GM19193 (cell line): ENCODE measurements around the gene FRAS1.

Source experiments
- POLR2A ChIP-seq: IDR thresholded peaks from 4 replicates; pipeline ENCODE4 v1.6.1; 2011; ENCODE audit not compliant: insufficient read depth, insufficient read length; ENCODE audit errors: extremely low read depth

Gene FRAS1

DNA sequence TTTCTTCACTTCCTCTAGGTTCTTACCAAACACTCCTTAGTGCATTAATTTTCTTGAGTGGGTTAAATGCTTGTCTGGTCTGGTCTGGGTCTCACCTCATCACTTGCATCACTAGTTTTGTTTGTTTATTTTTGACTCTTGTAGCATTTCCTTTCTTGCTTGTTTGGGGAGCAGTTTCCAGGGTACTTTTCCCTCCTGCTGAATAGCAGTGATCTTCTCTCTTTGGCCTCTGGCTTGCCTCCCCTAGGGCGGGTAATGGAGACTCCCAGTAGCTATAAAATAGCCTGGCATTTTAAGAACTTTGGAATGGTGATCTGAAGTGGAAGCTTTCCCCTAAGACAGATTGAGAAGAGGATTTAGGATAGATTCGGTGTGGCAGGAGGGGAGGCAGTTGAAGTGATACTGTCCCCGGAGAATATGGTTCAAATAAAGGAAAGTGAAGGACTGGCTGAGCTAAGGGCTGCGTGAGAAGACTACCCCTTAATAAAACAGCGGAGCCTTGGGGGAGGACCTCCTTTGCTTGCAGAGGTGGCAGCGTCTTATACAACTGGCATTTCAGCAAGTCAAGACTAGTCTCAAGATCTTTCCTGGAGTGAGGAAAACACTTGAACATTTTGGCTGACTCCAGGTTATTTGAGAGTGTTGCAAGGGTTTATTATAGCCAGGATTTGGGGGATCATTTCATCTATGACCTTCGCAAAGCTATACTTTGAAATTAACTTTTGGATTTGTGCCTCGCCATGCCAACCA is 190.6 kb downstream of the FRAS1 start:
- no peak for TF ChIP-seq POLR2A

GRCh38 chr4:78250500-78250899 is 193.4 kb downstream of the FRAS1 start:
- TF ChIP-seq POLR2A = no peak

GRCh38 chr4:78254893-78255292 is 197.8 kb downstream of the FRAS1 start:
- TF ChIP-seq POLR2A = no peak

- TF ChIP-seq POLR2A = no peak
These were observed 207.9 kb downstream of the FRAS1 start for GRCh38 chr4:78265006-78265405.

GRCh38 chr4:78267790-78268189 is 210.7 kb downstream of the FRAS1 start:
- TF ChIP-seq POLR2A = no peak

GRCh38 chr4:78268597-78268996 is 211.5 kb downstream of the FRAS1 start:
- TF ChIP-seq POLR2A = no peak

GRCh38 chr4:78286281-78286680 is 229.2 kb downstream of the FRAS1 start:
- no peak for TF ChIP-seq POLR2A

DNA sequence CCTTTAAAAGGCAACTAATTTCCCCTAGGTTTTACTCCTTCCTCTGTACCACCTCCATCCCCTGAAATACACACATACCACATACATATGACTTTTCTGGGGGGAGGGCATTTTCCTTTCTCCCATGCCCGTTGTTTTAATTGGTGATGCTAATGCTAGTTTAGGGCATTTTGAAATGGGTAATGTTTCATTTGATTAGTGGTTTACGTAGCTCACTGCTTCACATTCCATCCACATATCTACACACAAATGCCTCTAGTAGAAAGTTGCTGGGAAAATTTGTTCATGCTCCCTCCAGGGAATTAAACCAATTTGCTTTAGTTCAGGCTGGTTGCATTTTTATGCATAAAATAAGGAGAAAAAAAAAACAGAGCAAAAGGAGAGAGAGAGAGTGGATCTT is 231.2 kb downstream of the FRAS1 start:
- no peak for TF ChIP-seq POLR2A

GRCh38 chr4:78291277-78291676 is 234.2 kb downstream of the FRAS1 start:
- no peak for TF ChIP-seq POLR2A

DNA sequence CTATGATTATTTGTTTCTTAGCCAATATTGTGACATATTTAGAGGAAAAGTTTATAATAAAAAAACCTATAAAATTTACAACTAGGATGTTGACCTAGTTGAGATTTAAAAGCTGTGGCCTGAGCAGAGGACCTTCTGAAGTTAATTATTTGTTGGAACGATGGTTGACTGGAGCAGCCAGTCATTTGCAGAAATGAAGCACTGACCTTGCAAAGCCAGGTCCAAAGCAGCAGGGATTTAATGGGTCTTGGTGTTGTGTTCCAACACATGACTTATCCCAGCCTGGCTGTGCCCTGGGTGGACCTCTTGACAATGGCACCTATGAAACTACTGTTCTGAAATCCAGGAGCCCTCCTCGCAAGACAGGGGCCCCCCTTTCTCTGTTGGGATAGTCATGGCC is 235.2 kb downstream of the FRAS1 start:
- TF ChIP-seq POLR2A = no peak

- TF ChIP-seq POLR2A = no peak
These were observed 235.7 kb downstream of the FRAS1 start for GRCh38 chr4:78292856-78293255.

- TF ChIP-seq POLR2A = no peak
These were observed 236.2 kb downstream of the FRAS1 start for GRCh38 chr4:78293348-78293747.

DNA sequence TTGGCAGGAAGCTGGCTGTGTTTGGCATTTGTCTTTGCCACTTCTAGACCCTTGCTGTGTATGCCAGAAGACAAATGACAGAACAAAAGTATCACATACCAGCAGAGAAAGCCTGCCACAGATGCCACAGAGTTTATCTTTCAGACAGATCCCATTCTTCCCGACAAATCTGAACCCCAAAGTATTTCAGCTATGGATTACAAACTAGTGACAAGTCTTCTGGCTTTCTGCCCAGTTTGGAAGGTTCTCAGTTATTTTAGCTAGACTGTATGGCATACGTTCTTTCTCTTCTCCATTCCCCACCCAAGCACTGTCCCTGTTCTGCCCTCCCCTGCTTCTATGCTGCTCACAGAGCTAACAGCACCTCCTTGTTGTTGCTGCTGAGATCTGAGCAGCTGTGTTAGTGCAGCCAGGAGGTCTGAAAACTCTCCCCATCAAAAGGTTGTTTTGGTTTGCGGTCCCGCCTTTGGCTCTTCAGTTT is 236.7 kb downstream of the FRAS1 start:
- TF ChIP-seq POLR2A = no peak

DNA sequence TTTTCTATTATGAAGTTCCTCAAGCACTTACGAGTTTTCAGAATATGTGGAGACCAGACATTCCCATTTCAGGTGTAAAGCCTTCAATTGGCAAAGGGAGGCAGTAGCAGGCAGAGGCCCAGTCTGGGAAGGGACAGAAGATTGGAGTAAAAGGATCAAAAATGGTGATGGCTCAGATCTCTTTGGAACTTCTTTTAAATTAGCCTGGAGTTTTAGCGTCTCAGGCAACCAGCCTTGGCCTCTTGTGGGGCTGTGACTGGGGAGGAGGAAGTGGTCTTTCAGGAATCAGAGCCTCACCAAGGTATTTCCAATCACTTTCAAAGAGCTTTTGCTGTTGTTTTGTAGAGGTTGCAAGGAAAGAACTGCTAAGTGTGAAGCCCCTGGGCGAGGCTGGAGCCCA is 239.1 kb downstream of the FRAS1 start:
- TF ChIP-seq POLR2A = no peak

DNA sequence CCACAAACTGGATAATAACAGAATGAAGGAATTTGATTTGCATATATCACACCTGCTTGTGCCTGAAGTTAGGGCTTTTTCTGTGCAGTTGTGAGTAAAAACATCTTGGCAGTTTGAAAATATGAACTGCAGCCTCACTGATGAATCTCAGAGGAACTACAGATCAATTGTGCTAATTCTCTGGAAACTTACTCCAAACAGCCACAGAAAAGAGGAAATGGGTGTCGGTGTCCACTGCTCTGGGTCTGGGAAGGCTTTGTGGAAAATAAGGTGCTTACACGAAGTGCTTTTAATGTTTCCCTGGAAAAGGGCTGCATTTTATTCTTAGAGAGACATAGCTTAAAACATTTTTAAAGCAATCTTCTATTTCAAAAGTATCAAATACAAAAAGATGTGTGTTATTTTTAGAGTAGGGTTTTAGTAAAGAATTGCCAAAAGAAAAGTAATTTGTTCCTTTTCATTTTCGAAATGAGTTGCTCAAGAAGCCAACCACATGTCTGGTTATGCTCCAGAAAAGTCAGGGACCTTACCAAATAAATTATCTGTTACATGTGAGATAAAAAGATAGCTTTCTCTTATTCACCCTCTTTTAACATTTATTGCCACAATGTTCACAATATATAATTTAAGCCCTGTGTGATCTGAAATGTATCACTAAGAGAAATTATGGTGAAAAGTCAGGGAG is 240.1 kb downstream of the FRAS1 start:
- TF ChIP-seq POLR2A = no peak

DNA sequence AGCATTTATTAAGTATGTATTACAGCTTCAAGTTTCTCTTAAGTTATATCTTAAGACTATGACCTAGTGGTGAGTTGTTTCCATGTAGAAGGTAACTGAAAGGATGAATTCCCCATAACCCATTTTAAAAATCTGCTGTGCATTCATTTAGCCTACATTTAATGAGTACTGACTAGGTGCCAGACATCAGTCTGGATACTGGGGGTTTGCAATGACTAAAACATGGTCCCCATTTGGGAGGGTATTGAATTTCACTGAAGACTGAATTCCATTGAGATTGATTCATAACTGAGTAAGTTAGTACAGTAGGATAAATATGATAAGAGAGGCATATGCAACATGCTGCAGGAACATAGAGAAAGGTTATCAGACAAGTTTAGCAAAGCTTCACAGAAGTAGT is 241.5 kb downstream of the FRAS1 start:
- TF ChIP-seq POLR2A = no peak
